Tibial nerve (tissue), 4 donors: ENCODE results near the gene SLC25A33.

Experiments used
- EP300 ChIP-seq, 2 donors: sonication (generic); formaldehyde crosslinking; IDR thresholded peaks; one replicate each; pipeline ENCODE4 v1.6.1; 2017; ENCODE audit warnings: antibody characterized with exemption in 2 of 2, mild to moderate bottlenecking in 1 of 2
- POLR2A ChIP-seq, 2 donors: fragments of 450-650 bp; IDR thresholded peaks; one replicate each; pipeline ENCODE4 v1.6.1; 2017; ENCODE audit warnings: antibody characterized with exemption in 2 of 2, mild to moderate bottlenecking in 2 of 2, moderate library complexity in 2 of 2
- TF ChIP-seq, protein P1 (sequence below), 5 experiments: fragments of 200-600 bp in 3 of 5; fragments of 450-650 bp in 2 of 5; sonication (generic) in 3 of 5; IDR thresholded peaks; one replicate each; pipeline ENCODE4 v1.5.1; 2016 to 2019; ENCODE audit warnings: antibody characterized with exemption in 5 of 5, mild to moderate bottlenecking in 3 of 5, moderate library complexity in 2 of 5

- TF ChIP-seq, protein P1, sequence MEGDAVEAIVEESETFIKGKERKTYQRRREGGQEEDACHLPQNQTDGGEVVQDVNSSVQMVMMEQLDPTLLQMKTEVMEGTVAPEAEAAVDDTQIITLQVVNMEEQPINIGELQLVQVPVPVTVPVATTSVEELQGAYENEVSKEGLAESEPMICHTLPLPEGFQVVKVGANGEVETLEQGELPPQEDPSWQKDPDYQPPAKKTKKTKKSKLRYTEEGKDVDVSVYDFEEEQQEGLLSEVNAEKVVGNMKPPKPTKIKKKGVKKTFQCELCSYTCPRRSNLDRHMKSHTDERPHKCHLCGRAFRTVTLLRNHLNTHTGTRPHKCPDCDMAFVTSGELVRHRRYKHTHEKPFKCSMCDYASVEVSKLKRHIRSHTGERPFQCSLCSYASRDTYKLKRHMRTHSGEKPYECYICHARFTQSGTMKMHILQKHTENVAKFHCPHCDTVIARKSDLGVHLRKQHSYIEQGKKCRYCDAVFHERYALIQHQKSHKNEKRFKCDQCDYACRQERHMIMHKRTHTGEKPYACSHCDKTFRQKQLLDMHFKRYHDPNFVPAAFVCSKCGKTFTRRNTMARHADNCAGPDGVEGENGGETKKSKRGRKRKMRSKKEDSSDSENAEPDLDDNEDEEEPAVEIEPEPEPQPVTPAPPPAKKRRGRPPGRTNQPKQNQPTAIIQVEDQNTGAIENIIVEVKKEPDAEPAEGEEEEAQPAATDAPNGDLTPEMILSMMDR (IDR thresholded peaks at IDR 0.05), result no peak
- TF ChIP-seq EP300 (IDR thresholded peaks at IDR 0.05) (no peak), POLR2A (IDR thresholded peaks at IDR 0.05) (no peak)
Measured at GRCh38 chr1:9631613-9632012, 92.3 kb downstream of the SLC25A33 start.
